ENCODE data around the gene GPR78.

Gene GPR78, protein sequence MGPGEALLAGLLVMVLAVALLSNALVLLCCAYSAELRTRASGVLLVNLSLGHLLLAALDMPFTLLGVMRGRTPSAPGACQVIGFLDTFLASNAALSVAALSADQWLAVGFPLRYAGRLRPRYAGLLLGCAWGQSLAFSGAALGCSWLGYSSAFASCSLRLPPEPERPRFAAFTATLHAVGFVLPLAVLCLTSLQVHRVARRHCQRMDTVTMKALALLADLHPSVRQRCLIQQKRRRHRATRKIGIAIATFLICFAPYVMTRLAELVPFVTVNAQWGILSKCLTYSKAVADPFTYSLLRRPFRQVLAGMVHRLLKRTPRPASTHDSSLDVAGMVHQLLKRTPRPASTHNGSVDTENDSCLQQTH

GRCh38 chr4:8580321-8581093 lies at the start of gene GPR78:
TSS of gene GPR78 (plus strand) at chr4:8580392. CDS start at chr4:8580983, 591 bp downstream.
- H3K9me3 Mint-ChIP-seq = no peaks in the 10 kb centered on the region
- H3K36me3 Mint-ChIP-seq = no peaks in the 10 kb centered on the region
- ATAC-seq (ENCODE audit: low read depth) (no peak), DNase-seq (ENCODE audit: low spot score in 2 of 2) (no peak)
- H3K27ac Mint-ChIP-seq = no peak within 1 kb of the TSS
- peaks cover 10% of the 10 kb centered on the region for H3K27me3 Mint-ChIP-seq
- H3K4me3 Mint-ChIP-seq = no peak within 1 kb of the TSS
- H3K4me1 Mint-ChIP-seq = no peaks in the 10 kb centered on the region

- Mint-ChIP-seq H3K4me3 (no peak overlapping the region), H3K36me3 (peaks cover 2% of the 10 kb centered on the region), H3K9me3 (peaks cover 5% of the 10 kb centered on the region), H3K27me3 (peaks cover 3% of the 10 kb centered on the region), H3K4me1 (peaks cover 3% of the 10 kb centered on the region), H3K27ac (no peak overlapping the region)
- ATAC-seq (ENCODE audit: low read depth) (no peak), DNase-seq (ENCODE audit: low spot score in 2 of 2) (no peak)
Observed at GRCh38 chr4:8532245-8532781, 47.9 kb upstream of the GPR78 start.

- H3K27me3 Mint-ChIP-seq = peaks cover 3% of the 10 kb centered on the region
- H3K9me3 Mint-ChIP-seq = peaks cover 5% of the 10 kb centered on the region
- no peak overlapping the region for H3K27ac Mint-ChIP-seq
- H3K4me1 Mint-ChIP-seq = peaks cover 3% of the 10 kb centered on the region
- no peak overlapping the region for H3K4me3 Mint-ChIP-seq
- ATAC-seq (ENCODE audit: low read depth) (no peak), DNase-seq (ENCODE audit: low spot score in 2 of 2) (no peak)
- peaks cover 2% of the 10 kb centered on the region for H3K36me3 Mint-ChIP-seq
Observed at GRCh38 chr4:8533274-8533865, 46.8 kb upstream of the GPR78 start.

- DNase-seq (ENCODE audit: low spot score in 2 of 2) = no peak
Observed at GRCh38 chr4:8534129-8534528, 46.1 kb upstream of the GPR78 start.

GRCh38 chr4:8534611-8535010 lies 45.6 kb upstream of the GPR78 start:
- no peak overlapping the region for H3K4me3 Mint-ChIP-seq
- peaks cover 2% of the 10 kb centered on the region for H3K36me3 Mint-ChIP-seq
- no peak overlapping the region for H3K27ac Mint-ChIP-seq
- no peak for ATAC-seq (ENCODE audit: low read depth)
- peaks cover 3% of the 10 kb centered on the region for H3K4me1 Mint-ChIP-seq
- peaks cover 5% of the 10 kb centered on the region for H3K9me3 Mint-ChIP-seq
- DNase-seq (ENCODE audit: low spot score in 2 of 2) = no peak
- peaks cover 3% of the 10 kb centered on the region for H3K27me3 Mint-ChIP-seq

More at GRCh38 chr4:8534129-8534528, 46.1 kb upstream of the GPR78 start:
- H3K36me3 Mint-ChIP-seq = peaks cover 2% of the 10 kb centered on the region
- H3K4me1 Mint-ChIP-seq = peaks cover 3% of the 10 kb centered on the region
- no peak overlapping the region for H3K27ac Mint-ChIP-seq
- H3K27me3 Mint-ChIP-seq = peaks cover 3% of the 10 kb centered on the region
- H3K9me3 Mint-ChIP-seq = peaks cover 5% of the 10 kb centered on the region
- no peak for ATAC-seq (ENCODE audit: low read depth)
- no peak overlapping the region for H3K4me3 Mint-ChIP-seq

GRCh38 chr4:8536467-8536866 lies 43.7 kb upstream of the GPR78 start:
- Mint-ChIP-seq H3K9me3 (peaks cover 5% of the 10 kb centered on the region), H3K27me3 (peaks cover 3% of the 10 kb centered on the region), H3K36me3 (peaks cover 2% of the 10 kb centered on the region), H3K4me1 (peaks cover 3% of the 10 kb centered on the region), H3K4me3 (no peak overlapping the region), H3K27ac (no peak overlapping the region)
- DNase-seq (ENCODE audit: low spot score in 2 of 2) (no peak), ATAC-seq (ENCODE audit: low read depth) (no peak)

DNA sequence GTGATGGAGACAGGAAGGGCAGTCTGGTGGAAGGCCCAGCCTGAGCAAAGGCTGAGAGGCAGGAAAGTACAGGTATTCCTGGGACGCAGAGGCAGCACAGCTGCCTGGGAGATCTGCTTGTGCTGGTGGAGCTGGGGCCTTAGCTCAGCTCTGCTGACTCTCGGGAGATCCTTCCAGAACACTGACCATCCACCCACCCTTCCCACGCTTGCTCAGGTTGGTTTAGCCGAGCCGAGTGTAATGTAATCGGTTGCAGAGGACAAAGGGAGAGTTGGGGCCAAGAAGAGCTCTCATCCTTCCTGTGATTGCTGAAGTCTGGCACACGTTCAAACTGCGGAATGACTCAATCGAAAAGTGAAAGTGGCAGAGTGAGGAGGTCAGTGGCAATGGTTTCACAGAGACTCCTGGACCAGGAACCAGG lies 43.1 kb upstream of the GPR78 start:
- no peak for ATAC-seq (ENCODE audit: low read depth)
- Mint-ChIP-seq H3K27me3 (peaks cover 3% of the 10 kb centered on the region), H3K27ac (no peak overlapping the region), H3K9me3 (peaks cover 5% of the 10 kb centered on the region), H3K4me3 (no peak overlapping the region), H3K36me3 (peaks cover 2% of the 10 kb centered on the region), H3K4me1 (peaks cover 3% of the 10 kb centered on the region)
- no peak for DNase-seq (ENCODE audit: low spot score in 2 of 2)

GRCh38 chr4:8538076-8538702 lies 42.0 kb upstream of the GPR78 start:
- DNase-seq (ENCODE audit: low spot score in 2 of 2) (no peak), ATAC-seq (ENCODE audit: low read depth) (no peak)
- peaks cover 2% of the 10 kb centered on the region for H3K36me3 Mint-ChIP-seq
- H3K4me3 Mint-ChIP-seq = no peak overlapping the region
- H3K27me3 Mint-ChIP-seq = peaks cover 3% of the 10 kb centered on the region
- H3K9me3 Mint-ChIP-seq = peaks cover 5% of the 10 kb centered on the region
- no peak overlapping the region for H3K27ac Mint-ChIP-seq
- peaks cover 3% of the 10 kb centered on the region for H3K4me1 Mint-ChIP-seq

GRCh38 chr4:8538703-8539567 lies 41.3 kb upstream of the GPR78 start:
- no peak overlapping the region for H3K27ac Mint-ChIP-seq
- ATAC-seq (ENCODE audit: low read depth) (no peak), DNase-seq (ENCODE audit: low spot score in 2 of 2) (no peak)
- peaks cover 5% of the 10 kb centered on the region for H3K9me3 Mint-ChIP-seq
- H3K36me3 Mint-ChIP-seq = peaks cover 2% of the 10 kb centered on the region
- peaks cover 2% of the 10 kb centered on the region for H3K4me1 Mint-ChIP-seq
- H3K27me3 Mint-ChIP-seq = peaks cover 3% of the 10 kb centered on the region
- H3K4me3 Mint-ChIP-seq = no peak overlapping the region

DNA sequence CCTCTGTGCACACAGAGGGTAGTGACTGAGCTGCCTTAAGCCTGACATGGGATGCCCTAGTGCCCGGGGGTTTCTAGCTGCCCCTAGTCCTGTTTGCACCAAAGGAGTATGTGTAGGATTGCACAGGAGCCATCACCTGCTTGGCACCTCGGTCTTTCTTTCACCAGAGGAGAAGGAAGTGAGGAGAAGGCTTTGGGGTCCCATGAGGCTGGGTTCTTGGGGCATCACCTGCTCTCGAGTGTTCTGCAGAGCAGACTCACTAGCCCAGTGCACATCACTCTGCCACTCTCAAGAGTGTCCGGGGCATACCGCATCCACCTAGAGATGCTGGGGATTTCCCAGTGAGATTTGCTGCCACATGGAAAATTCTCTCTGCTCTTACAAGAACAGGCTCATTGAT lies 40.5 kb upstream of the GPR78 start:
- Mint-ChIP-seq H3K9me3 (peaks cover 3% of the 10 kb centered on the region), H3K4me3 (no peak overlapping the region), H3K4me1 (no peaks in the 10 kb centered on the region), H3K27ac (no peak overlapping the region), H3K36me3 (peaks cover 2% of the 10 kb centered on the region), H3K27me3 (peaks cover 2% of the 10 kb centered on the region)
- DNase-seq (ENCODE audit: low spot score in 2 of 2) (no peak), ATAC-seq (ENCODE audit: low read depth) (peak; percentile 35)

DNA sequence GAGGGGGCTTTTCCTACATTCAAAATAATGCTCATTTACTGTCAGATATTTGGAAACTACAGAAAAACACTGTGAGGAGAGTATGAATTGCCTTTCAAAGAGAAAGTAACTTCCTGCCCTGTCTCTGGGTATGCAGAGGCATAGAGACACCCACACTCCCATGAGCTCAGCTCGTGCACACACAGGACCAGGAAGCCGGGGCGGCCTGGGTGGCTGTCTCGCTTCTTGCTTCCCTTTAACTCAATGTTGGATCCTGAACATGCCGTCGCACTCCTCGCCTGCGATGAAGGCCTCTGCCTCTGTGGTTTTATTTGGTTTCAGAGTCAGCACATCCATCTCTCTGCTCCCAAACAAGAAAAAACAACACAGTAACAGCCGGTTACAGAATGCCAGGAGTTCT lies 40.1 kb upstream of the GPR78 start:
- peak overlapping the region; percentile 29 for H3K4me3 Mint-ChIP-seq

GRCh38 chr4:8540586-8540985 lies 39.6 kb upstream of the GPR78 start:
- Mint-ChIP-seq H3K27ac (no peak overlapping the region), H3K9me3 (no peaks in the 10 kb centered on the region), H3K36me3 (no peaks in the 10 kb centered on the region), H3K4me1 (no peaks in the 10 kb centered on the region), H3K4me3 (no peak overlapping the region), H3K27me3 (no peaks in the 10 kb centered on the region)
- ATAC-seq (ENCODE audit: low read depth) (no peak), DNase-seq (ENCODE audit: low spot score in 2 of 2) (no peak)

More for the DNA sequence above, 40.1 kb upstream of the GPR78 start:
- H3K4me1 Mint-ChIP-seq = no peaks in the 10 kb centered on the region
- ATAC-seq (ENCODE audit: low read depth) = no peak
- no peak overlapping the region for H3K27ac Mint-ChIP-seq
- no peak for DNase-seq (ENCODE audit: low spot score in 2 of 2)
- no peaks in the 10 kb centered on the region for H3K36me3 Mint-ChIP-seq
- H3K27me3 Mint-ChIP-seq = no peaks in the 10 kb centered on the region
- H3K9me3 Mint-ChIP-seq = no peaks in the 10 kb centered on the region

GRCh38 chr4:8540991-8541390 lies 39.2 kb upstream of the GPR78 start:
- H3K9me3 Mint-ChIP-seq = no peaks in the 10 kb centered on the region
- H3K36me3 Mint-ChIP-seq = no peaks in the 10 kb centered on the region
- peaks cover 1% of the 10 kb centered on the region for H3K27me3 Mint-ChIP-seq
- DNase-seq (ENCODE audit: low spot score in 2 of 2) = no peak
- no peaks in the 10 kb centered on the region for H3K4me1 Mint-ChIP-seq
- no peak for ATAC-seq (ENCODE audit: low read depth)
- no peak overlapping the region for H3K27ac Mint-ChIP-seq
- H3K4me3 Mint-ChIP-seq = no peak overlapping the region

Data from memory B cell (primary cell).